Measurements from ENCODE around the gene PXMP4.

The PXMP4 gene

DNA sequence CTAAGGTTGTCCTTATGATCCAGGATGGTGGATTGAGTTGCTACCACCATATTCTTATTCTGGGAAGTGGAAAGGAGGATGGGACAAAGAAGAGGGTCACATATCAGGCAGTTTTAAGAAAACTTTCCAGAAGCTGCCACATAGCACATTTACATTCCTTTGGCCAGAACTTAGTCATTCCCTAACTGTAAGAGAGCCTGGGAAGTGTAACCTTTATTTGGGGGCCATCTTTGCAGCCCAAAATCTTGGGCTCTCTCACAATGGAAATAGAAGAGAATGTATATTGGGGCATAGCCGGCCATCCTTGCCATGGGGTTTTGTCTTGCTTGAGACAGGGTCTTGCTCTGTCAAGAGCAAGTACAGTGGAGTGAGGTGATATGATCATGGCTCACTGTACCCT lies 20.1 kb upstream of the PXMP4 start:
- H3K4me3 ChIP-seq (ENCODE audit: low read length), result no peak overlapping the region
- H4K20me1 ChIP-seq (ENCODE audit: insufficient read depth, low read length), result no peaks in the 10 kb centered on the region
- H3K36me3 ChIP-seq (replicated peaks; ENCODE audit: low read depth, low read length), result peaks cover 7% of the 10 kb centered on the region
- H3K27me3 ChIP-seq (ENCODE audit: low read depth, low read length), result no peaks in the 10 kb centered on the region
- H3K9ac ChIP-seq (ENCODE audit: low read length), result no peak overlapping the region
- H3K9me3 ChIP-seq (ENCODE audit: insufficient read depth, low read length), result peaks cover 18% of the 10 kb centered on the region
- H2AFZ ChIP-seq (ENCODE audit: low read depth, low read length), result no peak overlapping the region
- no peaks in the 10 kb centered on the region for H3K4me1 ChIP-seq (ENCODE audit: low read length)
- H3K4me2 ChIP-seq (ENCODE audit: low read length), result no peak overlapping the region
- H3K27ac ChIP-seq (ENCODE audit: low read length), result no peak overlapping the region
- no peak for TF ChIP-seq CTCF (IDR thresholded peaks at IDR 0.05; ENCODE audit: low read depth, low read length)
- no peak for TF ChIP-seq EZH2phosphoT487 (IDR thresholded peaks at IDR 0.05; ENCODE audit: low read depth)
- no peaks in the 10 kb centered on the region for H3K79me2 ChIP-seq (ENCODE audit: low read length)

- Histone ChIP-seq H3K36me3 (replicated peaks; ENCODE audit: low read depth, low read length) (peaks cover 7% of the 10 kb centered on the region), H3K4me3 (ENCODE audit: low read length) (no peak overlapping the region), H4K20me1 (ENCODE audit: insufficient read depth, low read length) (no peaks in the 10 kb centered on the region), H3K27ac (ENCODE audit: low read length) (no peak overlapping the region), H3K4me1 (ENCODE audit: low read length) (no peaks in the 10 kb centered on the region), H3K27me3 (ENCODE audit: low read depth, low read length) (no peaks in the 10 kb centered on the region), H3K4me2 (ENCODE audit: low read length) (no peak overlapping the region), H3K9me3 (ENCODE audit: insufficient read depth, low read length) (peaks cover 18% of the 10 kb centered on the region), H3K79me2 (ENCODE audit: low read length) (no peaks in the 10 kb centered on the region), H3K9ac (ENCODE audit: low read length) (no peak overlapping the region), H2AFZ (ENCODE audit: low read depth, low read length) (no peak overlapping the region)
- TF ChIP-seq EZH2phosphoT487 (IDR thresholded peaks at IDR 0.05; ENCODE audit: low read depth) (no peak), CTCF (IDR thresholded peaks at IDR 0.05; ENCODE audit: low read depth, low read length) (no peak)
Measured at GRCh38 chr20:33739493-33739892, 19.4 kb upstream of the PXMP4 start.

DNA sequence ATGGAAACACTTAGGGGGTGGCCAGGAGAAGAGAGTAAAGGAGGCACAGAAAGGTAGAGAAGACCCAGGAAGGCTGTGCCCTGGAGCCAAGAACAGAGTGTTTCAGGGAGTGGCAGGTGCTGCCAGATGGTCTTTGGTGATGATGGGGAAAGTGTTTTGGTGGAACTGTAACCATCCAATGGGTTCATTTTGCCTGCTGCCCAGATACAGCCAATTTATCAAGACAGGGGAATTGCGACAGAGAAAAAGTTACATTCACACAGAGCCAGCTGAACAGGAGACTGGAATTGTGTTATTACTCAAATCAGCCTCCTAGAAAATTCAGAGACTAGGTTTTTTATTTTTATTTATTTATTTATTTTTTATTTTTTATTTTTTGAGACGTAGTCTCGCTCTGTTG lies 16.9 kb upstream of the PXMP4 start:
- no peak for TF ChIP-seq CTCF (IDR thresholded peaks at IDR 0.05; ENCODE audit: low read depth, low read length)
- no peak for TF ChIP-seq EZH2phosphoT487 (IDR thresholded peaks at IDR 0.05; ENCODE audit: low read depth)
- Histone ChIP-seq H3K79me2 (ENCODE audit: low read length) (no peaks in the 10 kb centered on the region), H3K4me1 (ENCODE audit: low read length) (peaks cover 17% of the 10 kb centered on the region), H3K27me3 (ENCODE audit: low read depth, low read length) (no peaks in the 10 kb centered on the region), H4K20me1 (ENCODE audit: insufficient read depth, low read length) (no peaks in the 10 kb centered on the region), H3K9me3 (ENCODE audit: insufficient read depth, low read length) (peaks cover 18% of the 10 kb centered on the region), H3K4me3 (ENCODE audit: low read length) (no peak overlapping the region), H3K9ac (ENCODE audit: low read length) (no peak overlapping the region), H2AFZ (ENCODE audit: low read depth, low read length) (no peak overlapping the region), H3K4me2 (ENCODE audit: low read length) (no peak overlapping the region), H3K36me3 (replicated peaks; ENCODE audit: low read depth, low read length) (peaks cover 7% of the 10 kb centered on the region), H3K27ac (ENCODE audit: low read length) (no peak overlapping the region)

DNA sequence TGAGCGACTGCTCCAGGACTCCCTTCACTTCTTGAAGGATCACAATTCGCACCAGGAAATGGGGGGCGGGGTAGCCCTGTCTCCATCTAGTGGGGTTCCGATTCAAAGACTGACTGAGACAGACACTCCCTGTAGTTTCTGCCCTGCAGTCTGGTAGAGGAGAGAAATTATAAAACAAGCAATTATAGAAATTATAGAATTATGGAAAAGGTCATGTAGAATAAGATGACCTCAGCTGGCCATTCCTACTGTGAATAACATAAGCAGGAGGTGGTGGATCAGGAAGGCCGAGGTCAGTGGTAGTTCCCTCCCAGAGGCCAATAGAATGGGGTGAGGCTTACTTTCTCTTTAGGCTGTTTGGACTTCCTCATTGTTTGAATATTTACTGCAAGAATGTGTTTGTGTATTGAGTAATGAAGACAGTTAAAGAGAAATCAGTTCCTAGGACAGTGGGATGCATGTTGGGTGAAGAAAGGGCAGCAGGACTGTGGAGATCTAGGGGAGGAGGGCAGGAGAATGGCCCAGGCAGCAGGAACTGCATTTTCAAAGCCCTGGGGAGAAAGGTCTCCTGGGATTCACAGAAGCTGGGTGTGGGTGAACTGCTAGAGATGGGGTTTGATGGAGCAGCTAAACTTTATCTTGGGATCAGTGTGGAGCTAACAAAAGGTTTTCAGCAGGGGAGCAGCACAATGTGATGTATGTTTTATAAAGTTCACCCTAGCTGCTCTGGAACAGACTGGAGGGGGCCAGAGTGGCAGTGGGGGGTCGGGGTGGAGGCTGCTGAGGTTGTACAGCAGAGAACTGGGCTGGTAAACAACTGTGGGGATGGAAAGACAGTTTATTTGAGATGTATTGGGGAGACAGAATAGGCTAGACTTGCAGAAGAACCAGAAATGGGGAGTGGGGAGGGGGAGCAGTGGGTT lies 13.8 kb upstream of the PXMP4 start:
- H3K4me3 ChIP-seq (ENCODE audit: low read length), result peak overlapping the region; percentile 76
- no peak overlapping the region for H2AFZ ChIP-seq (ENCODE audit: low read depth, low read length)
- TF ChIP-seq CTCF (IDR thresholded peaks at IDR 0.05; ENCODE audit: low read depth, low read length), result no peak
- no peak for TF ChIP-seq EZH2phosphoT487 (IDR thresholded peaks at IDR 0.05; ENCODE audit: low read depth)
- peaks cover 7% of the 10 kb centered on the region for H3K36me3 ChIP-seq (replicated peaks; ENCODE audit: low read depth, low read length)
- peak overlapping the region; percentile 76 for H3K4me2 ChIP-seq (ENCODE audit: low read length)
- H3K4me1 ChIP-seq (ENCODE audit: low read length), result peaks cover 21% of the 10 kb centered on the region
- H4K20me1 ChIP-seq (ENCODE audit: insufficient read depth, low read length), result no peaks in the 10 kb centered on the region
- no peaks in the 10 kb centered on the region for H3K79me2 ChIP-seq (ENCODE audit: low read length)
- H3K27me3 ChIP-seq (ENCODE audit: low read depth, low read length), result no peaks in the 10 kb centered on the region
- no peak overlapping the region for H3K27ac ChIP-seq (ENCODE audit: low read length)
- no peak overlapping the region for H3K9ac ChIP-seq (ENCODE audit: low read length)
- H3K9me3 ChIP-seq (ENCODE audit: insufficient read depth, low read length), result peaks cover 18% of the 10 kb centered on the region

Data from OCI-LY3 (cell line).